Activated CD8-positive, alpha-beta memory T cell treated with anti-CD3 and anti-CD28 coated beads for 48 hours (primary cell): ENCODE results near the gene SORCS1.

Source experiments
- DNase-seq, 3 experiments: peaks; one replicate each; pipeline ENCODE4 v3.0.0-alpha.2; 2020; ENCODE audit warnings: low read depth in 2 of 3, low spot score in 2 of 3

The SORCS1 gene

DNA sequence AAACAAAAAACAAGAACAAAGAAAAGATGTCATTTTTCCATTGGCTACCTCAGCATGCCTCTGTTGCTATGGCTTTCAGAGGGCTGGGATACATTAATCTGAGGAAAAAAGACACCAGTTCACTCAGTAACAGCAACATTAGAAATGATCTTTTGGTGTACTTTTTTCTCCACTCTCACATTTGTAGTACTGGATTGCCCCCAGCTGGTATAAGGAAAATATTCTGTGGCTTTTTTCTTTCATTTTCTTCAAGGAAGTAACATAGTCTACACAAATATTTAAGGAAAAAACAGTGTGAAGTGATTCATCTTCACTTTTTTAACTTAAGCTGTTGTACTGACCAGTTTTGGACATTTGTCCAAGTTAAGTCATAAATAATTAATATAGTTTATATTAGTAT, 482.3 kb downstream of the SORCS1 start:
- no peak for DNase-seq

DNA sequence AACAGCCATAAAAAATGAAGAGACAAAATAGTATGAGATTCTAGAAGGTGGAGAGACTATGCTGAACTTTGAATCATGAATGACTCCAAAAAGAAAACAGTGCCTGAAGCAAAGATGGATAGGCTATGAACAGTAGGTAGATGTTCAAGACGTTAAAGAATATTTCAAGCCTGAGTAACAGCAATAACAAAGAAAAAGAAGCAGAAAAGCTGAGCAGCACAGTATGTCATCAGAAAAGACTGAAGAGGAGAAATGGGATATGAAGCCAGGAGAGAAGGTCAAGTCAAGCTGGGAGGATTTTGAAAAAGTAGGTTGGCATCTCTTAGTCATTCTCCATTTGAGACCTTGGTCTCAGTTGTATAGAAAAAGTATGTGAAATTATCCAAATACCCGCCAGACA, 484.4 kb downstream of the SORCS1 start:
- no peak for DNase-seq

DNA sequence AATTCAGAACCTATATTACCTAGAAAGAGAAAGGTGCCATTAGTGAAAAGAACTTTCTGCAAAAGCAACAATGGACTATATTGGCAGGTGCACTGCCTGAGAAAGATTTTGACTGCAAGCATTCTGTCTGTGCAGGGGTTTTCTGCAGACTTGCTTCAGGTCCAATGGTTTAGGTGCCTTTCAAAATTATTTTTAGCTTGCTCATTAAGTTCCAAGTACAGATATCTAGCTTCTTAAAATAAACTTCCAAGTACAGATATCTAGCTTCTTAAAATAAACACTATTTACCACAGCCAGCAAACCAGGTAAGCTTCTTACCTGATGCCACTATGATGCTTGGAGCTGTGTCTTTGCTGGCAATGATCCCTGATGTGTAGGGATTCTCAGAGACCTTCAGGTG, 485.2 kb downstream of the SORCS1 start:
- DNase-seq = no peak

DNA sequence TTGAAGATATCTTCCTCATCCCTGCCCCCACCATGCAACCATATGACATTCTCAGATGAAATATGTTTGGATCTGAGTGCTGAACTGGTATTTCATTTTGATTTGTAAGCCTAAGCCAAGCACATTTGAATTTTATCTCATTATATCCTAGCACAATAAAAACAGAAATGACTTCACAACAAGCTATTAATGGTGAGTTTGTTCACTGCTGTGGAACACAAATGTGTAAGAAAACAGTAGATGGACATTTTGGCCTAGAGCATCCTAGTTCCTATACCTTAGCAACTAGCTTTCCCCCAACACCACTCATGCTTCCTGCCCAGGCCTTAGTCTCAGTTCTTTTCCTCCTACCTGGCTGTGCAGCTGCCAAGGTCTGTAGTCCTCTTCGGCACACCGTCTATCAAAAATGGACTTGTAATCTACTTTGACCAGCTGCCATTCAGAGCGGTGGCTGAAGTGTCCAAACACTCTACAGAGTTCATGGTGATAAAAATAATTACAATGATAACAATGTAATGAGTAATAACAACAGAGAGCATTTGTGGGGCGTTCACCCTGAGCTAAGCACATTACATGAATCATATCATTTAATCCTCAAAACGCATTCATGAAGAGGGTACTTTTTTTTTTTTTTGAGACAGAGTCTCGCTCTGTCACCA, 491.9 kb downstream of the SORCS1 start:
- no peak for DNase-seq

DNA sequence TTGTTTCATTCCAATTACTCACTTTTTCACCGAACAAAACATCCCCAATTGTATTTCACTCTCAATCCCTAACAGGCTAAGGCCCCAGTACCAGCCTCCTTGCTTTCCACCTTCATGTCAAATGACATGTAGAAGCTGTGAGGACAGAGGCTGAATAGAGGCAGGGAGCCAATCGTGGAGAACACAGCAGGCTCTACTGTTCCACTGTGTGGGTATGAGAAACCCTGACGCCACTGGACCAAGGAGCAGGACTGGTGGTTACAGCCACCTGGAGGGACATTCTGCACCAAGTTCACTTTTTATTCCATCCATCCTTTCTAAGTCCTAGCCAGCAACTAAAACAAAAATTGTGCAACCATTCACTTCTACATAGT, 502.8 kb downstream of the SORCS1 start:
- no peak for DNase-seq

DNA sequence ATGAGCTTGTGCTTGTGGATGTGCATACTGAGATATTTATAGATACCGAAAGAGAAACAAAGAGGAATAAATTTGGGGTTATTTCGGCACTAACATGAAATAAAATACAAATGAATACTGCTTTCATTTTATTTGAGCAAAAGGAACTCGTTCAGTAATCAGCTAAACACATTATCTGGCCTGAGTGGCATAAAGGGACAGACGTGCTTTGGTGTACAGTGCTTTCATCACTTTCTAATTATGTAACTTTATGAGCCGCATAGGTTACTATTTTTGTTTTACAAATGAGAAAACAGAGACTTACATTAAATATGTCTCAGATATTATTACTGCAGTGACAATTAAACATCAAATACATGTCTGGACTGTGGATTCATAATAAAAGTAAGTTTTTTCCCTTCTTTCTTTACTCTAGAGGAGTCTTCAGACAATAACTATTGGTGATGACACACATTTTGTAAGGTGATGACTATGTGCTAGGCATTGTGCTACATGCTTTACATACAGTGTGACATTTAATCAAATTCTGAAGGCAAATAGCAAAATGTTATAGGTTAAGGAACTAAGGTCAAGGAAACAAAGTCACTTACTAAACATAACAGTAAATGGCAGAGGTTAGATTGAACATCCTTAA, 503.3 kb downstream of the SORCS1 start:
- DNase-seq = no peak

DNA sequence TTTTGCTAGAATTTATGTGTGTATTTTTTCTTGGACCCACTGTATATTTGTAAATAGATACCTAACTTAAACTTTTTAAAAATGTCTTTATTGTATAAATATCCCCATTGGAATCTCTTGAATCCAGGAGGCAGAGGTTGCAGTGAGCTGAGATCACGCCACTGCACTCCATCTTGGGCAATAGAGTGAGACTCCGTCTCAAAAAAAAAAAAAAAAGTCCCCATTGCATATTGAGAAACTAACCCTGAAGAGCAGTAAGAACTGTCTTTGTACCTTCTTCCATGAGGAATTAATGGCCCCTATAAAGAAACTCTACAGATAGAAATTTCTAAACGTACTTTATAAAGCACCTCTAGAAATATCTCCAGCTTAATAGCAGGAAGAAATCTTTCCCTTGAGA, 504.0 kb downstream of the SORCS1 start:
- DNase-seq = no peak

DNA sequence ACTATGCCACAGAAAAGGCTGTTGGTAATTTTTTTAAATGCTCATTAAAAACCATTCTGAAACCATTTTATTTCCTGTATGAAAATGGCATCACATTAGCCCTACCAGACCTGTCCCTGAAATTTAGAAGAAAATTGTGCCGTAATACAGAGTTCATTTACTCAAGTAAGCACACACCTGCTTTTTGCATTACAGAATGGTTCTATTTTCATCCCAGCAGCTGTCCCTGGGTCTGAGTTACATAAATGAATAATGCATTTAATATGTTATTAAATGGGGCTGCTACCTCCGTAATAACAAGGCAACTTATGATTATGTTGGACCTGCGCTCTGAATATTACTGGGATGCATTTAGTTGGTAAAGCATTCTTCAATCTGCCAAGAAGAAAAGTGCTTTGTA, 508.9 kb downstream of the SORCS1 start:
- no peak for DNase-seq

DNA sequence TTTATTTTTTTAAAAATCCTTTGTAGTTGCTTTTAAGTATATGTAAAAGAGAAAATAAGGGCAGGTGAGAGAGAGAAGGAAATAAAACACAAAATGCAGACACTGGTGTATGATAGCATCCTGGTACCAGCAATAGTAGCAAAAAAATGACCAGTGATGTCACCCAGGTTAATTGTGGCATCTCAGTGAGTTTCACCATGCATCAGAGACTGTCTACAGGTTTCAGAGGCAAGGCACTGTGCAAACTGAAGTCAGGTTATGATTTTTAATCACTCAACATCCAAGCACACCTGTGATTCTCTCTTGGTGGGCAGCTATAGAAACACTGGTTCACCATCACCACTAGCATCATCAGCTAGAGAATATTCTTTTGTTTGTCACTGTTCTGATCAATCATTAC, 509.3 kb downstream of the SORCS1 start:
- DNase-seq = no peak

DNA sequence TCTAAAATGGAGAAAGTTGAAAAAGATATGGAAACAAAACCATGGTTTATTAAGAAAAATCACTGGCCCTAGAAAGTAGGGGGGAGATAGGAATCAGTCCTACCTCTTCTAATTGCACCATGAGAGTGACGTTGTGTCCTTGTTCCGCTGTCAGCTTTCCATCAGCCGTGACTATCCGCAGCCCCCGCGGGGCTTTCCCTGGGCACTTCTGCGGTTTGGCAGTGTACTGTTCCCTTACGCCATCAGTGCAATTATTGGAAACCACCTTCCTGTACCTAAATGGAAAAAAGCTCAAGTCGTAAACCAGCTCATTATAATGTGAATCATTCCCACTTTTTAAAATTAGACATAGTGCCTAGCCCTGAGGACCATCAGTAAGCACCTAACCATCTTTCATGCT, 512.2 kb downstream of the SORCS1 start:
- no peak for DNase-seq

DNA sequence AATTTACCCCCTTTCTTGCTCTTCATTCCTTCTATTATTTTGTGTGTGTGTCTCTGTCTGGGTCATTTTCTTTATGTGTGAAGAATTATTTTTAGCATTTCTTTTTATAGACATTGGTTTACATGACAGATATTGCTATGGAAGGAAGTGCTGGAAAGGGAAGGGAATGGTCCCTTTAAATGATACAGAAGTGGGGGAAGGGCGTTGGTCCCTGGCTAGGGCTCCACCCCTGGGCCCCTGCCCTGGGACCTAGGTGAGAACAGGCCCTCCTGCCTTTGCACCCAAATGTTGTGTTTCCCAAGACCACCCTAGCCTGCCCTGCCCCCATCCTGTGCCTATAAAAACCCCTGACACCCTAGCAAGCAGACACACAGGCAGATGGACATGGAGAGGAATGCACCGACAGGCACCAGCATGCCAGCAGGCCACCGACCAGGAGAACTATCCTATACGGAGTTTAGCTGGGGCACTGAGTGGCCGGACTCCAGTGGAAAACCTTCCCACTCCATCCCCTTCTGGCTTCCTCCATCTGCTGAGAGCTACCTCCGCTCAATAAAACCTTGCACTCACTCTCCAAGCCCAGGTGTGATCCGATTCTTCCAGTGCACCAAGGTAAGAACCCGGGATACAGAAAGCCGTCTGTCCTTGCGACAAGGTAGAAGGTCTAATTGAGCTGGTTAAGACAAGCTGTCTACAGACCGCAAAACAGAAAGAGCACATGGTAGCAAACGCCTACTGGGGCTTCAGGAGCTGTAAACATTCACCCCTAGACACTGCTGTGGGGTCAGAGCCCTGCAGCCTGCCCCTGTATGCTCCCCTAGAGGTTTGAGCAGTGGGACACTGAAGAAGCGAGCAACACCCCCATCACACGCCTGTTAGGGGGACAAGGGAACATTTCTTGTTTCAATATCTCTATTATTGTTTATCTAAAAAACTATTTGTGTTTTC, 515.7 kb downstream of the SORCS1 start:
- no peak for DNase-seq

DNA sequence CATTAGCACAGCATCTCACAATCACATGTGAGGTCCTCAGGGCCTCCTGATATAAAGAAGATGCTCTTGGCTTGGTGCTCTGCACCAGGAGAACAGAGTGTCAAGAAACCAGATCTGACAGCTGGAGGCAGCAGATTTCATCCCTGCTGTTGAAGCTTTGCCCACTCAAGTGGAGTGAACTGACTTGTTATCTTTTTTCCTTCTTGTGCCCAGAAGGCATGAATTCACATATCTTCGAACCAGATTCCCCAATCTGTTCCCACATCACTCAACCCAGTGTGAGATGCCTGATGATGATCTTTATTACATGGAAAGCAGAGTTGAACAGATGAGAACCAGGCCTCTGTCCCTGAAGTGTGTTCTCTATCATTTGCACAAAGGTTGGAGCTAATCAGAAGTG, 521.0 kb downstream of the SORCS1 start:
- no peak for DNase-seq

DNA sequence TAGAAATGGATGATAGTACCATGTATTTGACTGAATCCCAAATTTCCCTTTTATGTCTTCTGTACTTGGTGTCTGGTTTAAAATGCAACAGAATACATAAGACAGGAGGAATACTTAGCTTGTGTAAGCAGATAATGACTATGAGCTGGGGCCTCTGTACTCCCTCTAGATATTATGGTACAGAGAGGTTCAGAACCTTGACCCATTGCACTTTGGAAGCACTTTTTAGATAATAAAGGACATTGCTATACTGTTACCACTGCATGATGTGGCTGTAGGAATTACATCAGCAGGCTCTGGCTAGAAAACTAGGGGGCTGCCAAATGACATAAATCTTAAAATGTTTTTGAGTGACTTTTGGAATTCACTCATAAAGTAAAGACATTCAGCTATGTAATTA, 526.6 kb downstream of the SORCS1 start:
- no peak for DNase-seq

DNA sequence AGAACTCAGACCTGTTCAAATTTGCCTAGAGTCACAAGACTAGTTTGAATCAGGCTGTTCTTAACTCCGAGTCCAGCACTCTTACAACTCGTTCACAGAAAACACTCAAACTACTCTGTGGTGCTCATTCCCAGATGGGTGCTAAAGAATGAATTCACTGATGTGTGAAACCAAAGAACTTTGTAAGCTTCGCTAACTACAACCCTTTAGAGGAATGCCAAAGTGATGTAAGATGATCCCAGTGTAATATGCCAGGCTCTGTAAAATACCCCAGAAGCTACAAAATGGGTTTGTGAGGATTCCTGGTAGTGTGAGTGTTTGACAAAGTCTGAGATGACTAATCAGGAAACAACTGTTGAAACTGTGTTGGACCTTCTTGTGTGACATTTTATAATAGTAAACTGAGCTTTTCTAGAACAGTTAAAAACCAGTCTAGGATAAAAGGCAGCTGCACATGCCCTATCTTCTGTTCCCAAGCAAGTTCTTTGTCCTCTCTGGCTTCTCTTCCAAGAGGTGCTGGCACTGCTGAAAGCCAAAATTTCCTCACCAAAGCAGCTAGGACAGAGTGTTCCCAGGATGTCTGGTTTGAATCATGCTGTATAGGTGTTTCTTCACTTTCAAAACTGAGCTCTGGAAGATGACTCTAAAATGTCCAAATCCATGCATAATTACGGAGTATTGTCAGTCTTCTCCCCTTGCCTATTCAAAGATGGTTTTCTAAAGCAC, 527.6 kb downstream of the SORCS1 start:
- DNase-seq = no peak

DNA sequence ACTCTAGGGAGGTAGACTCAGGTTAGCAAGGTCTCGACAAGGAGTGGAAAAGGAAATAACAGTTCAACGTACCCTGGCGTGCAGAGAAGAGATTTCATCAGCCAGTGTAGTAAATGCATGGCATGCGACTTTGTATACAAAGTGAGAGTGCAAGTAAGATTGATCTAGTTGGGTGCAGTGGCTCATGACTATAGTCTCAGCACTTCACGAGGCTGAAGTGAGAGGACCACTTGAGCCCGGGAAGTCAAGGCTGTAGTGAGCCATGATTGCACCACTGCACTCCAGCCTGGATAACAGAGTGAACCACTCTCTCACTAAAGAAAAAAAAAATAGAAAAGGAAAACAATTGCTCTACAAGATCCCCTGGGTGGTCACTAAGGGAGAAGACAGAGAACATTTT, 528.6 kb downstream of the SORCS1 start:
- DNase-seq = no peak

DNA sequence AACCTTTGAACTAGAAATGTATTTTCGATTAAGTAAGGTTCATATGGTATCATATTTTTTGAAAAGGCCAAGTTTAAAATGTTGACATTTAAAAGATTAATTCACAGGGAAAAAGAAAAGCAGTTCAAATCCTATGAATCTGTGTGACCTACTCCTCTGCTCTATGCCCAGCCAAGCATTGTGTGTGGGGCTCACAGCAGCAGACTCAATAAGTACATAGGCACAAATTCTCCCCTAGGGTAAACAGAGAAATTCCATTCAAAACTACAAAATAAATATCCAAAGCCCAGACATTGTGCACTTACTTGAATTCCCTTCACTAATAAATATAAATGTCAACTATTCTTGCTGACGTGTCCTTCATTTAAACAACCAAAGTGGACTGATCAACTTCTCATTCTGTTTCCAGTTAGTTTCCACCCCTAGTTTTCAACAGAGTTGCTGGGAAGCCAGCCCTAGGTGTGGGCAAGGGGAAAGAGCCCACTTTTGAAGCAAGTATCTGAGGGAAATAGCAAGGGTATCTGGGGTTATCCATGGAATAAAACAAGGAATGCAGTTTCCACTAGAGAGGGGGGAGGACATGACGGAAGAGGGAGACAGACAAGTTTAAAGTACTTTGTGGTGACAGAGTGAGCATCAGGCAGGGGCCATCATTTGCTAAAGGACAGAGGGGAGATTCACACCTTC, 533.3 kb downstream of the SORCS1 start:
- no peak for DNase-seq

DNA sequence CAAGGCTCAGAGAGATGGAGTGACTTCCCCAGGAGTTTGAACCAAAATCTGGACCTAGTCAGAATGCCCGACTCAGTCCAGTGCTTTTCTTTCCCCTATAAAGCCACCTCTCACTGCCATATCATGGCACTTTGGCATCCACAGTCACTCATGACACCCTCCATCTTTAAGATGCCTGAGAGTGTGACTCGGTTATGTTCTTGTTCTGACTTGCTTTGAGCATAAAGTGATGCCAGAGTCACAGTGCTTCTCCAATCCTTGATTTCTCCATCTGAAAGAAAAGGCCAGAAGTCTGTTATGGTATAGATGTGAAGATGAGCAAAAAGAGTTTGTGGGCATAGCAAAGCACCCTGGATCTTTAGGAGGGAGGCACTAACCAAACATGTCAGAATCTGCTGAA, 538.1 kb downstream of the SORCS1 start:
- no peak for DNase-seq

DNA sequence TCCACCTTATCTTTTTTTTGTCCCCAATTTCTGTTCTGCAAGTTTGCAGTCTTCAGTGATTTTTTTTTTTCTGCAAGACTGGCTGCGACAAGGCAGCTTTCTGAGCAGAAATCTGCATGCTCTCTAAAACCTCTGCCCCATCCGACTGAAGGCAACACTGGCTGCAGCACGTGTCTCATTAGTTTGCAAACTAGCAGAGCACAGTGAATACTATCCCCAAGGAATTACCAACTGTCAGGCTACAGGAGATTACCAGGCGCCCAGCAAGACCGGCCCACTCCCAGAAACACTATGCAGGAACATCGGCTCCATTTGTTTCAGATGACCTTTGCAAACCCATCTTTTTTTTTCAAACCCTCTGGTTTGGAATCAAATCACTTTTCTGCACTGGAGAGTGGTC, 538.8 kb downstream of the SORCS1 start:
- no peak for DNase-seq

DNA sequence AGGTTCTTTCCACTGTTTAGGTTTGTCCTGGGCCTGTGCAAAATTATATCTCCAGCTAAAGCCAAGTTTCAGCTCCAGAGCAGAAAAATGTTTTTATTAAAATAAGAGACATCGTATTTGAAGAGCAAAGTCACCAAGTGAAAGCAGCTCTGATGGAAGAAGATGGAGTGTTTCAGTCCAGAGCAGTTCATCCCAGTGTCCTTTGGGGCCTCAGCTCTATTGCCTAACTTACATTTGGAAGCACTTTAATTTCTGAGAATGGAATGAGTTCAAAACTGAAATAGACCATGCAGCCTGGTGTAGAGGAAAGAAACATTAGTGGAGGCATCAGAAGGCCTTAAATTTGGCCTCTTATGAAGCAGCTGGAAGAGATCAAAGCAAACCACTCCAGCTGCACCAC, 545.2 kb downstream of the SORCS1 start:
- DNase-seq = no peak

DNA sequence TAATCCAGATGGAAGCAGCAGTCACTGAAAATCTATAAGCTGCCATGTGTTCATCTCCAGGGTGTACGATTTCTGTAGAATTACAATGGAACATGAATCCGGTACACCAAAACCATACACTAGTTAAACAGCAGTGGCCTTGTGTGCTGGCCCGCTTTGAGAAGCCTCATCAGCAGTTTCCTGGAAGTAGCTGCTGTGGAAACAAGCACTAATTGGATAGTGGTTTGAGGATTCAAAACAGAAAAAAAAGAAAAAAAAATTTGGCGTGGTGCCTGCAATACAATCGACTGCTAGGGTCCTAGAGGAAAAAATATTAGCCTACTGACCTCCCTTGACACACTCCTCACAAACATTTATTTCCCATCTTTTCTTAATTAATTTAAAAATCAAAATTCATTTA, 545.9 kb downstream of the SORCS1 start:
- DNase-seq = no peak

DNA sequence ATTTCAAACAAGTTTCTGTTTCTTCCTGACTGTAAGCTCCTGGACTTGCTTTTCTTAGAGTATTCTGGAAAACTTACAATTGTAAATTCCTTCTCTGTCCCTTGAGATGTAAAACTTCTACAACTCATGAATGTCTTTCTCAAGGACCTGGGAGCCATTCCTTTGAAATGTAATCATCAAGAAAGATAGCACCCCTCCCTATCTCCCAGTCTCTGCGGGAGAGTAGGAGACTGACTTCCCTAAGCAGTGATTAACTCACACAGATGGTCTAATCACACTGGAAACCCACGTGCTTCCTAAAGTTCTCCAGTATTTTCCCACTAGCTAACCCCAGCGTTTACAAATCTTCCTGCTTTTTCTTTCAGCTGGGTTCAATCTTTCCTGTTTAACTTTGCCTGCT, 549.4 kb downstream of the SORCS1 start:
- DNase-seq = no peak
